ENCODE data around the gene MIF. TPM values are rescaled to one million over a fixed set of nuclear protein-coding genes. Genes with fewer than 3 reads are reported as not detected.

Gene MIF
- polyA plus RNA-seq, 2 of the 4 experiments (the other 2 are of a cell fraction): 197 to 776 TPM

- POLR2A ChIA-PET: interaction anchor here (0.9 to 1.0 kb wide), 2 partner anchors 9 to 82 kb away, joined by 3 read pairs; partner anchors contain the start of gene SLC2A11
- Histone ChIP-seq H3K27ac (peak overlapping the region; percentile 33 to 75; a peak in 3 of 6 replicates), H3K4me1 (no peaks in the 10 kb centered on the region), H3K4me3 (0 out of 3 replicates have a peak overlapping the region, but pooled peaks have one; percentile 23), H3K4me2 (peak overlapping the region; percentile 91), H3K9me3 (no peaks in the 10 kb centered on the region)
- FAIRE-seq (no peak), DNase-seq (ENCODE audit: low read depth in 1 of 2, low spot score in 1 of 2) (peak; percentile 55 to 76), ATAC-seq (peak; percentile 83 to 94)
- CTCF ChIA-PET: interaction anchor here (0.7 to 8.7 kb wide), 57 partner anchors 9 to 457 kb away, joined by 3 to 175 read pairs (median 4); partner anchors contain the start of genes C22orf15, CHCHD10, DERL3 and MMP11
- TF ChIP-seq, protein P1, sequence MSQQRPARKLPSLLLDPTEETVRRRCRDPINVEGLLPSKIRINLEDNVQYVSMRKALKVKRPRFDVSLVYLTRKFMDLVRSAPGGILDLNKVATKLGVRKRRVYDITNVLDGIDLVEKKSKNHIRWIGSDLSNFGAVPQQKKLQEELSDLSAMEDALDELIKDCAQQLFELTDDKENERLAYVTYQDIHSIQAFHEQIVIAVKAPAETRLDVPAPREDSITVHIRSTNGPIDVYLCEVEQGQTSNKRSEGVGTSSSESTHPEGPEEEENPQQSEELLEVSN (IDR thresholded peaks at IDR 0.05; ENCODE audit: borderline replicate concordance, low read depth): peak; percentile 51; the same call in 1 of the 2 replicates
- TF ChIP-seq SMC3 (IDR thresholded peaks at IDR 0.05) (peak; percentile 71), NFE2L2 (conservative IDR thresholded peaks at IDR 0.05; ENCODE audit: low read length) (no peak), RAD21 (conservative IDR thresholded peaks at IDR 0.05 in 1 of 2, IDR thresholded peaks at IDR 0.05 in 1 of 2) (peak; percentile 84 to 93), MYC (IDR thresholded peaks at IDR 0.05; ENCODE audit: borderline replicate concordance, low read length) (no peak), HDAC2 (IDR thresholded peaks at IDR 0.05) (no peak)
- TF ChIP-seq, protein P2, sequence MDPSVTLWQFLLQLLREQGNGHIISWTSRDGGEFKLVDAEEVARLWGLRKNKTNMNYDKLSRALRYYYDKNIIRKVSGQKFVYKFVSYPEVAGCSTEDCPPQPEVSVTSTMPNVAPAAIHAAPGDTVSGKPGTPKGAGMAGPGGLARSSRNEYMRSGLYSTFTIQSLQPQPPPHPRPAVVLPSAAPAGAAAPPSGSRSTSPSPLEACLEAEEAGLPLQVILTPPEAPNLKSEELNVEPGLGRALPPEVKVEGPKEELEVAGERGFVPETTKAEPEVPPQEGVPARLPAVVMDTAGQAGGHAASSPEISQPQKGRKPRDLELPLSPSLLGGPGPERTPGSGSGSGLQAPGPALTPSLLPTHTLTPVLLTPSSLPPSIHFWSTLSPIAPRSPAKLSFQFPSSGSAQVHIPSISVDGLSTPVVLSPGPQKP (IDR thresholded peaks at IDR 0.05; ENCODE audit: low read depth, low read length): no peak
- TF ChIP-seq, protein P3, sequence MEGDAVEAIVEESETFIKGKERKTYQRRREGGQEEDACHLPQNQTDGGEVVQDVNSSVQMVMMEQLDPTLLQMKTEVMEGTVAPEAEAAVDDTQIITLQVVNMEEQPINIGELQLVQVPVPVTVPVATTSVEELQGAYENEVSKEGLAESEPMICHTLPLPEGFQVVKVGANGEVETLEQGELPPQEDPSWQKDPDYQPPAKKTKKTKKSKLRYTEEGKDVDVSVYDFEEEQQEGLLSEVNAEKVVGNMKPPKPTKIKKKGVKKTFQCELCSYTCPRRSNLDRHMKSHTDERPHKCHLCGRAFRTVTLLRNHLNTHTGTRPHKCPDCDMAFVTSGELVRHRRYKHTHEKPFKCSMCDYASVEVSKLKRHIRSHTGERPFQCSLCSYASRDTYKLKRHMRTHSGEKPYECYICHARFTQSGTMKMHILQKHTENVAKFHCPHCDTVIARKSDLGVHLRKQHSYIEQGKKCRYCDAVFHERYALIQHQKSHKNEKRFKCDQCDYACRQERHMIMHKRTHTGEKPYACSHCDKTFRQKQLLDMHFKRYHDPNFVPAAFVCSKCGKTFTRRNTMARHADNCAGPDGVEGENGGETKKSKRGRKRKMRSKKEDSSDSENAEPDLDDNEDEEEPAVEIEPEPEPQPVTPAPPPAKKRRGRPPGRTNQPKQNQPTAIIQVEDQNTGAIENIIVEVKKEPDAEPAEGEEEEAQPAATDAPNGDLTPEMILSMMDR (IDR thresholded peaks at IDR 0.05): peak; percentile 83
- 13% methylated on average over 38 of the region's 62 CpGs for WGBS (ENCODE audit: missing lambda C conversion rate)
These were observed 44.9 kb upstream of the MIF start for GRCh38 chr22:23849009-23850006.

DNA sequence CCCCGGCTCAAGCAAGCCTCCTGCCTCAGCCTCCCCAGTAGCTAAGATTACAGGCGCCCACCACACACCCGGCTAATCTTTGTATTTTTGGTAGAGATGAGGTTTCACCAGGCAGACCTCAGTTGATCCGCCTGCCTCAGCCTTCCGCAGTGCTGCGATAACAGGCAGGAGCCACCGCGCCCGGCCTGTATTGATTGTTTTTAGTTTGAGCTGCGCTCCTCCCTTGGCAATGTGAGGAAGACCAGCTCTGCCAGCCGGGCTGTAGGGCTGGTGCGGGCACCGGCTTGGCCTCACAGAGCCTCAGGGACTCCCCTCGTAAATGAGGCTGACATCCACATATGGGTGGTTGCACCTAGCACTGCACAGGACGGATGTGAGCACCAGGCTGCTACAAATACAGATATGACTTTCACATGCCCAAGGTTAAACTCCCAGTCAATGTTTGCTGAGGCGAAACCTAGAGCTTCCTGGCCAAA is 44.0 kb upstream of the MIF start:
- H3K27ac ChIP-seq: no peak overlapping the region
- whole genome bisulfite sequencing (ENCODE audit: missing lambda C conversion rate): 32% methylated on average over 7 of the region's 16 CpGs
- ATAC-seq (no peak), FAIRE-seq (no peak), DNase-seq (ENCODE audit: low read depth in 1 of 2, low spot score in 1 of 2) (no peak)
- POLR2A ChIA-PET: interaction anchor here (0.9 to 1.0 kb wide), 2 partner anchors 8 to 83 kb away, joined by 3 read pairs; partner anchors contain the start of gene SLC2A11
- no peak overlapping the region for H3K4me3 ChIP-seq
- peak overlapping the region; percentile 91 for H3K4me2 ChIP-seq
- H3K4me1 ChIP-seq: no peaks in the 10 kb centered on the region
- TF ChIP-seq ESRRA (IDR thresholded peaks at IDR 0.05; ENCODE audit: borderline replicate concordance, low read length) (no peak), TP53 (CRISPR knock-in tag; IDR thresholded peaks at IDR 0.05) (no peak), JUN (IDR thresholded peaks at IDR 0.05) (no peak), CBX8 (IDR thresholded peaks at IDR 0.05) (no peak), PHF8 (IDR thresholded peaks at IDR 0.05; ENCODE audit: borderline replicate concordance, low read depth) (no peak), ZC3H11A (IDR thresholded peaks at IDR 0.05) (no peak), RARB (CRISPR knock-in tag; IDR thresholded peaks at IDR 0.05) (no peak), ZSCAN20 (CRISPR knock-in tag; IDR thresholded peaks at IDR 0.05) (no peak), FOXS1 (CRISPR knock-in tag; IDR thresholded peaks at IDR 0.05) (no peak), MAZ (IDR thresholded peaks at IDR 0.05; ENCODE audit: borderline replicate concordance, low read depth, low read length) (no peak), EP300 (IDR thresholded peaks at IDR 0.05) (no peak), POLR2AphosphoS2 (conservative IDR thresholded peaks at IDR 0.05; ENCODE audit: low read length) (no peak), ZFP36 (IDR thresholded peaks at IDR 0.05; ENCODE audit: borderline replicate concordance, partially characterized antibody) (no peak)
- TF ChIP-seq, protein P1 (IDR thresholded peaks at IDR 0.05; ENCODE audit: borderline replicate concordance, low read depth): no peak
- TF ChIP-seq, protein P4, sequence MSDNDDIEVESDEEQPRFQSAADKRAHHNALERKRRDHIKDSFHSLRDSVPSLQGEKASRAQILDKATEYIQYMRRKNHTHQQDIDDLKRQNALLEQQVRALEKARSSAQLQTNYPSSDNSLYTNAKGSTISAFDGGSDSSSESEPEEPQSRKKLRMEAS (IDR thresholded peaks at IDR 0.05): no peak
- TF ChIP-seq, protein P5, sequence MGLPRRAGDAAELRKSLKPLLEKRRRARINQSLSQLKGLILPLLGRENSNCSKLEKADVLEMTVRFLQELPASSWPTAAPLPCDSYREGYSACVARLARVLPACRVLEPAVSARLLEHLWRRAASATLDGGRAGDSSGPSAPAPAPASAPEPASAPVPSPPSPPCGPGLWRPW (IDR thresholded peaks at IDR 0.05): no peak
- H3K9me3 ChIP-seq: no peaks in the 10 kb centered on the region
- CTCF ChIA-PET: interaction anchor here (0.7 to 8.7 kb wide), 53 partner anchors 8 to 458 kb away, joined by 3 to 175 read pairs (median 4); partner anchors contain the start of genes C22orf15, CHCHD10, DERL3 and MMP11
